Stimulated activated CD4-positive, alpha-beta T cell treated with anti-CD3 and anti-CD28 coated beads, Interleukin-1b, Interleukin-23, amount 100 ng/mL, for 48 hours (primary cell): ENCODE data around the gene NPIPB5.
"Not testable (repeated sequence)": the region's sequence is repeated elsewhere in the genome, so short reads cannot be mapped to it uniquely, and the experiment has no call there.

ENCODE experiments used
- DNase-seq: peaks from one replicate; pipeline ENCODE4 v3.0.0-alpha.2; 2020

The NPIPB5 gene

GRCh38 chr16:22510591-22510990, at the start of gene NPIPB5:
Gene NPIPB5 (plus strand): TSS chr16:22510891. CDS start chr16:22513802, 2,911 bp downstream.
- not testable (repeated sequence) for DNase-seq

GRCh38 chr16:22468846-22469245, 41.8 kb upstream of the NPIPB5 start:
- not testable (repeated sequence) for DNase-seq

- DNase-seq: not testable (repeated sequence)
These were observed 27.3 kb downstream of the NPIPB5 start for GRCh38 chr16:22537996-22538395.

GRCh38 chr16:22544809-22545208, 34.1 kb downstream of the NPIPB5 start:
- not testable (repeated sequence) for DNase-seq

- DNase-seq: not testable (repeated sequence)
These were observed 35.9 kb downstream of the NPIPB5 start for GRCh38 chr16:22546630-22547029.

GRCh38 chr16:22547170-22547765, 36.6 kb downstream of the NPIPB5 start:
- DNase-seq: not testable (repeated sequence)

GRCh38 chr16:22549853-22550252, 39.2 kb downstream of the NPIPB5 start:
- not testable (repeated sequence) for DNase-seq

GRCh38 chr16:22551143-22551542, 40.5 kb downstream of the NPIPB5 start:
- not testable (repeated sequence) for DNase-seq

GRCh38 chr16:22551651-22552050, 41.0 kb downstream of the NPIPB5 start:
- DNase-seq: not testable (repeated sequence)

- not testable (repeated sequence) for DNase-seq
These were observed 46.1 kb downstream of the NPIPB5 start for GRCh38 chr16:22556759-22557158.
